Measurements from ENCODE around the gene P2RY8.
"Not testable (repeated sequence)": the region's sequence is repeated elsewhere in the genome, so short reads cannot be mapped to it uniquely, and the experiment has no call there.

P2RY8 gene

DNA sequence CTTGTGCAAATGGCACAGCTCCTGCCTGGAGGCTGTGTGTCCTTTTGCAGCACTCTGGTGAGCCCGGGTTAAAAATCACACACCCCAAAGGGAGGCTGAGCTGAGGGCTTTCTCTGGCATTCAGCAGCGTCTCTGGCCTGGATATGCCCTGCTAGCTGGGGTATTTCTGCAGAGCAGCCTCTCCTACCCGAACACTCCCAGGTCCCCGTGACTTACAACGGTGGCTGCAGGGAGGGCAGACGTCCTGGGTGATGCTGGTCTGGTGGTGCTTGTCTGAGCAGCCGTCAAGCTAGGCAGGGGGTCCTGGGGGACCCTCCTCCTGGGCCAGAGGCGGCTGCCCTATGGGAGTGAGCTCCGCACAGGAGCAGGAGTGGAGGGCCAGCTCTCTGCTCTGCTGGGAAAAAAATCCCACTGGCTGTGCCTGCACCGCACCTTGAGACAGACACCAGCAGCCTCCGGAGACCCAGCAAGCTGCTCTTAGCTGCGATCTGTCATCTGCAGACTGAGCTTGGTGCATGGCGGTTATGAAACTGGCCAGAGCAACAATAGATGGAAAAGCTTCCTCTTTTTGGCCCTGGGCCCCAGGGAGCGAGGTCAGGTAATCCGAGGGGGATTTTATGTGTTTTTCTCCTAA lies 43.0 kb downstream of the P2RY8 start:
- TF ChIP-seq, protein P1, sequence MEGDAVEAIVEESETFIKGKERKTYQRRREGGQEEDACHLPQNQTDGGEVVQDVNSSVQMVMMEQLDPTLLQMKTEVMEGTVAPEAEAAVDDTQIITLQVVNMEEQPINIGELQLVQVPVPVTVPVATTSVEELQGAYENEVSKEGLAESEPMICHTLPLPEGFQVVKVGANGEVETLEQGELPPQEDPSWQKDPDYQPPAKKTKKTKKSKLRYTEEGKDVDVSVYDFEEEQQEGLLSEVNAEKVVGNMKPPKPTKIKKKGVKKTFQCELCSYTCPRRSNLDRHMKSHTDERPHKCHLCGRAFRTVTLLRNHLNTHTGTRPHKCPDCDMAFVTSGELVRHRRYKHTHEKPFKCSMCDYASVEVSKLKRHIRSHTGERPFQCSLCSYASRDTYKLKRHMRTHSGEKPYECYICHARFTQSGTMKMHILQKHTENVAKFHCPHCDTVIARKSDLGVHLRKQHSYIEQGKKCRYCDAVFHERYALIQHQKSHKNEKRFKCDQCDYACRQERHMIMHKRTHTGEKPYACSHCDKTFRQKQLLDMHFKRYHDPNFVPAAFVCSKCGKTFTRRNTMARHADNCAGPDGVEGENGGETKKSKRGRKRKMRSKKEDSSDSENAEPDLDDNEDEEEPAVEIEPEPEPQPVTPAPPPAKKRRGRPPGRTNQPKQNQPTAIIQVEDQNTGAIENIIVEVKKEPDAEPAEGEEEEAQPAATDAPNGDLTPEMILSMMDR (IDR thresholded peaks at IDR 0.05; ENCODE audit: low read depth, low read length): no peak
- H3K4me3 ChIP-seq (ENCODE audit: low read depth, low read length): no peak overlapping the region

DNA sequence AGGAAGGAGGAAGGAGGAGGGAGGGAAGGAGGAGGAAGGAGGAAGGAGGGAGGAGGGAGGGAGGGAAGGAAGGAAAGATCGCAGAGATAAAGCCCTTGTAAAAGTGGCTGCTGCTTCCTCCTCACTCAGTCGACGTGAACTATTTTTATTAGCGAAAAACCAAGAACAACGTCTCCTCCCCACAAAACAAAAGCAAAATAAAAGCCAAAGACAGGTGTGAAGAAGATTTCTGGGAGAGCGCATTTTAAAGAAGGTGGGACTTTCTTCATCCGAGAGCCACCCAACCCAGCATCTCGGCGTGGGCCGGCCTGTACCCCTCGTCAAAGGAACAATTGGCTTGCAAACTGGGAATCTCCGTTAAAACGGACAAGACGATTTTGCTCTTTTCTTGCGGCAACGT lies 43.6 kb downstream of the P2RY8 start:
- H3K4me3 ChIP-seq (ENCODE audit: low read depth, low read length): no peak overlapping the region
- TF ChIP-seq, protein P1 (IDR thresholded peaks at IDR 0.05; ENCODE audit: low read depth, low read length): no peak

DNA sequence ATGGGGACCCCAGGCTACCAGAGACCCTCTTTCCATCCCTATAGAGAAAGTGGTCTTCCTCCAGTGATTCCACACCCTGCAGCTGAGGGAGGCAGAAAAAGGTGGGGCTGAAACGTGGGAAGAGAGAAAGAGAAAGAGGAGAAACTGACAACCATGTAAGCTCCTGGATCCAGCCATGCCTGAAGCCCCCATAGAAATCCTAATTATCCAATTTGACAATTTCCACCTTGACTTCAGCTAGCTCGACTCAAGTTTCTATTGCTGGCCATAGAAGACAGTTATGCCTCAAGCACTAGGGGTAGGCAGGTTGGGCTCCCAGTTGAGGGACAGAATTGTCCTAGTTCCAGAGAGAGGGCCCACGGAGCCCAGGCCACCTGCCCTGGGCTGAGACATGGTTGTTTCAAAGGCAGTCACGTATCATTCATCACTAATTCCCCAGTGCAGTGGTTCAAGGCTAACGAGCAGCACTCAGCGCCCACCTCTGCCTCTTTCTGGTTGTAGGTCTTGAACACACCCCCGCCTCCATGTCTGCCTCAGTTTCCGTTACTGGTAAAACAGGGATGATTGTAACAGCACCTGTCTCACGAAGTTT lies 44.5 kb downstream of the P2RY8 start:
- TF ChIP-seq, protein P1 (IDR thresholded peaks at IDR 0.05; ENCODE audit: low read depth, low read length): no peak
- no peak overlapping the region for H3K4me3 ChIP-seq (ENCODE audit: low read depth, low read length)

DNA sequence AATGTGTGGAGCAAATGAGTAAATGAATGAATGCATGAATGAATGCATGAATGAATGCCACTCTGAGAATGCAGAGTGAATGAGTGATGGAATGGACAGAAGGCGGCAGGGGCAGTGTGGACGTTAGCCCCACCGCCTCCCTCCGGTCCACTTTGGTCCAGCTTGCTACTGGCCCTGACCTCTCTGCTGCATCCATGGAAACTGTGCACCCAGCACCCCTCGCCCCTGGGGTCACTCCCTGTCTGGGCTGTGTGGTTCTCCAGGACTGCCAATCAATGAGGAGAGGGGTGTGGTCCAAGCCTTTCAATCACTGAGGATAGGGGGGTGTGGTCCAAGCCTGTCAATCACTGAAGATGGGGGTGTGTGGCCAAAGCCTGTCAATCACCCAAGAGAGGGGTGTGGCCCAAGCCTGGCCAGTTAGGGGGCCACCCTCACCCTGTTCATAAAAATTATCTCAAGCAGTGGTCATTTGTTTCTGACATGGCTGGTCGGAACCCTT lies 45.1 kb downstream of the P2RY8 start:
- no peak overlapping the region for H3K4me3 ChIP-seq (ENCODE audit: low read depth, low read length)
- TF ChIP-seq, protein P1 (IDR thresholded peaks at IDR 0.05; ENCODE audit: low read depth, low read length): no peak

DNA sequence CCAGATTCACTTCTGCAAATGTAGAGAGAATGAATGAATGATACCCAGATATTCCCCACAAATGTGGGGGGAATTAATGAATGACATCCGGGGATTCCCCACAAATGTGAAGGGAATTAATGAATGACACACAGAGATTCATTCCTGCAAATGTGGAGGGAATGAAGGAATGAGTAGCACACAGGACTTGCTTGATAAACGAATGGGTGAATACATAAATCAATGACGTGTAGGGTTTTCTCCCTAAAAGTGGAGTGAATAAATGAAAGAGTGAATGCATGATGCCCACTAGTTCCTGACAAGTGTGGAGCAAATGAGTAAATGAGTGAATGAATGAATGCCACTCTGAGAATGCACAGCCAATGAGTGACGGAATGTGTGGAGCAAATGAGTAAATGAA lies 45.7 kb downstream of the P2RY8 start:
- H3K4me3 ChIP-seq (ENCODE audit: low read depth, low read length): not testable (repeated sequence)

DNA sequence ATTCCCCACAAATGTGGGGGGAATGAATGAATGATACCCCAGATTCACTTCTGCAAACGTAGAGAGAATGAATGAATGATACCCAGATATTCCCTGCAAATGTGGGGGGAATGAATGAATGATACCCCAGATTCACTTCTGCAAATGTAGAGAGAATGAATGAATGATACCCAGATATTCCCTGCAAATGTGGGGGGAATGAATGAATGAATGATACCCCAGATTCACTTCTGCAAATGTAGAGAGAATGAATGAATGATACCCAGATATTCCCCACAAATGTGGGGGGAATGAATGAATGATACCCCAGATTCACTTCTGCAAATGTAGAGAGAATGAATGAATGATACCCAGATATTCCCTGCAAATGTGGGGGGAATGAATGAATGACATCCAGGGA lies 46.3 kb downstream of the P2RY8 start:
- not testable (repeated sequence) for H3K4me3 ChIP-seq (ENCODE audit: low read depth, low read length)

DNA sequence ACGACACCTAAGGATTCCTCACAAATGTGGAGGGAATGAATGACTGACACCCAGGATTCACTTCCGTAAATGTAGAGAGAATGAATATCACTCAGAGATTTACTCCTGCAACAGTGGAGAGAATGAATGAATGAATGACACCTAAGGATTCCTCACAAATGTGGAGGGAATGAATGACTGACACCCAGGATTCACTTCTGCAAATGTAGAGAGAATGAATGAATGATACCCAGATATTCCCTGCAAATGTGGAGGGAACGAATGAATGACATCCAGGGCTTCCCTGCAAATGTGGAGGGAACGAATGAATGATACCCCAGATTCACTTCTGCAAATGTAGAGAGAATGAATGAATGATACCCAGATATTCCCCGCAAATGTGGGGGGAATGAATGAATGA lies 47.6 kb downstream of the P2RY8 start:
- H3K4me3 ChIP-seq (ENCODE audit: low read depth, low read length): not testable (repeated sequence)

DNA sequence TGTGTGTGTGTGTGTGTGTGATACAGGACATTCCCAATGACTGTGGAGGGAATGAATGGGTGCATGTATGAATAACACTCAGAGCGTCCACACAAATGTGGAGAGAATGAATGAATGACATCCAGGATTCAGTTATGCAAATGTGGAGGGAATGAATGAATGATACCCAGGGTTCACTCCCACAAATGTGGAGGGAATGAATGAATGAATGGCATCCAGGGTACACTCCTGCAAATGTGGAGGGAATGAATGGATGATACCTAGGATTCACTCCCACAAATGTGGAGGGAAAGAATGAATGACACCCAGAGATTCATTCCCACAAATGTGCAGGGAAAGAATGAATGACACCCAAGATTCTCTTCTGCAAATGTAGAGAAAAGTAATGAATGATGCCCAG lies 48.2 kb downstream of the P2RY8 start:
- H3K4me3 ChIP-seq (ENCODE audit: low read depth, low read length): no peak overlapping the region
- TF ChIP-seq, protein P1 (IDR thresholded peaks at IDR 0.05; ENCODE audit: low read depth, low read length): no peak

DNA sequence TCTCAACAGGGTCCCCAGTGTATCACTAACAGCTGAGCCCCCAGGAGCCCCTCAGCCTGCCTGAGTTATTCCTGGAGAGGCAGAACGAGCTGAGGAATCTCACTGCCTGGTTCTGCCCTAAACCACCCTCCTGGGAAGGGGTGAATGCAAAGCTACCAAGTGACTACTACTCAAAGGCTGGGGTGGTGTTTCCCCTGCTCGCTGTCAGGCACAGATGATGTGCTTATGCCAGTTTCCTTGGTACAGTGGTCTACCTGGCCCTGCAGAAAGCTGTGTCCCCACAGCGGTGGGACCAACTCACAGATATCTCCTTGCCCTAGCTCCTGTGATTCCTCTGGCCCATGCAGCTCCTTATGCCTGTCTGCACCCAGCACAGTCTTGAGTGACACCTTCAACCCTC lies 48.8 kb downstream of the P2RY8 start:
- TF ChIP-seq, protein P1 (IDR thresholded peaks at IDR 0.05; ENCODE audit: low read depth, low read length): no peak
- no peak overlapping the region for H3K4me3 ChIP-seq (ENCODE audit: low read depth, low read length)
